DND-41 (cell line): ENCODE measurements around the gene GPR146.

ENCODE experiments used
- ATAC-seq: fragments of 200-7000 bp; cut with Tn5 transposase; 3 replicates; pipeline ENCODE4 v1.9.1; 2021; ENCODE audit warnings: low read depth; ENCODE audit not compliant: insufficient read depth
- DNase-seq: peaks from one replicate; pipeline ENCODE4 v3.0.0-alpha.2; 2020
- H2AFZ ChIP-seq: 2 replicates; pipeline ENCODE4 v1.6.0; 2012; ENCODE audit warnings: low read depth, low read length
- H3K27ac ChIP-seq: 2 replicates; pipeline ENCODE4 v1.5.1; 2012; ENCODE audit warnings: low read length, inconsistent platforms
- H3K27me3 ChIP-seq: fragments of 200-600 bp; sonication (generic); 2 replicates; pipeline ENCODE4 v1.6.0; 2012; ENCODE audit warnings: low read length, mild to moderate bottlenecking, inconsistent platforms; ENCODE audit not compliant: insufficient read depth, poor library complexity
- H3K36me3 ChIP-seq: 2 replicates; pipeline ENCODE4 v1.5.1; 2012; ENCODE audit warnings: low read length, inconsistent platforms; ENCODE audit not compliant: insufficient read depth
- H3K4me1 ChIP-seq: 2 replicates; pipeline ENCODE4 v1.5.1; 2012; ENCODE audit warnings: mild to moderate bottlenecking, low read length; ENCODE audit not compliant: insufficient read depth
- H3K4me2 ChIP-seq: 2 replicates; pipeline ENCODE4 v1.6.0; 2012; ENCODE audit warnings: mild to moderate bottlenecking, moderate library complexity, low read length, inconsistent platforms; ENCODE audit not compliant: insufficient read depth
- H3K4me3 ChIP-seq, 2 experiments: fragments of 200-600 bp in 1 of 2; shearing (Covaris generic) in 1 of 2; 2 replicates each; pipeline ENCODE4 v1.5.1; 2012 to 2016; ENCODE audit warnings: inconsistent platforms in 2 of 2, low read length in 2 of 2, mild to moderate bottlenecking in 2 of 2, low read depth in 1 of 2, moderate library complexity in 1 of 2
- H3K79me2 ChIP-seq: 2 replicates; pipeline ENCODE4 v1.6.0; 2012; ENCODE audit warnings: low read length, inconsistent platforms; ENCODE audit not compliant: insufficient read depth
- H3K9ac ChIP-seq: 2 replicates; pipeline ENCODE4 v1.6.0; 2012; ENCODE audit warnings: low read depth, mild to moderate bottlenecking, inconsistent platforms, low read length, moderate library complexity
- H3K9me3 ChIP-seq: 2 replicates; pipeline ENCODE4 v1.5.1; 2012; ENCODE audit warnings: low read length, moderate library complexity, mild to moderate bottlenecking, inconsistent platforms; ENCODE audit not compliant: insufficient read depth, severe bottlenecking
- H4K20me1 ChIP-seq: 2 replicates; pipeline ENCODE4 v1.6.0; 2012; ENCODE audit warnings: low read length; ENCODE audit not compliant: insufficient read depth
- CTCF ChIP-seq: IDR thresholded peaks from 2 replicates; pipeline ENCODE4 v1.5.1; 2012; ENCODE audit warnings: borderline replicate concordance, low read length, moderate library complexity, mild to moderate bottlenecking; ENCODE audit not compliant: poor library complexity, severe bottlenecking; ENCODE audit errors: extremely low read depth
- EZH2 ChIP-seq: IDR thresholded peaks from 3 replicates; pipeline ENCODE4 v1.6.1; 2012; ENCODE audit warnings: borderline replicate concordance, low read depth, mild to moderate bottlenecking, moderate library complexity, low read length, inconsistent platforms; ENCODE audit not compliant: severe bottlenecking

GPR146 gene

GRCh38 chr7:996079-996872, 48.1 kb upstream of the GPR146 start:
- no peaks in the 10 kb centered on the region; the same call in 1 of the 2 replicates for H4K20me1 ChIP-seq
- H3K36me3 ChIP-seq: no peaks in the 10 kb centered on the region
- H3K9ac ChIP-seq: no peak overlapping the region
- TF ChIP-seq EZH2 (no peak), CTCF (no peak)
- H3K4me3 ChIP-seq: no peak overlapping the region
- no peaks in the 10 kb centered on the region for H3K79me2 ChIP-seq
- peaks cover 4% of the 10 kb centered on the region for H3K4me1 ChIP-seq
- H3K4me2 ChIP-seq: no peak overlapping the region
- H2AFZ ChIP-seq: no peak overlapping the region
- ATAC-seq: no peak
- no peaks in the 10 kb centered on the region for H3K27me3 ChIP-seq
- no peak for DNase-seq
- H3K27ac ChIP-seq: no peak overlapping the region
- H3K9me3 ChIP-seq: no peaks in the 10 kb centered on the region

- H3K9ac ChIP-seq: no peak overlapping the region
- DNase-seq: no peak
- H3K36me3 ChIP-seq: no peaks in the 10 kb centered on the region
- no peaks in the 10 kb centered on the region for H3K79me2 ChIP-seq
- no peaks in the 10 kb centered on the region for H3K27me3 ChIP-seq
- no peak overlapping the region for H2AFZ ChIP-seq
- no peak overlapping the region for H3K4me3 ChIP-seq
- H3K4me2 ChIP-seq: no peak overlapping the region
- no peak overlapping the region for H3K27ac ChIP-seq
- no peak for ATAC-seq
- peaks cover 3% of the 10 kb centered on the region for H3K4me1 ChIP-seq
- no peaks in the 10 kb centered on the region for H3K9me3 ChIP-seq
- TF ChIP-seq CTCF (no peak), EZH2 (no peak)
- H4K20me1 ChIP-seq: no peaks in the 10 kb centered on the region; the same call in 1 of the 2 replicates
These were observed 46.6 kb upstream of the GPR146 start for GRCh38 chr7:997404-998395.

- DNase-seq (no peak), ATAC-seq (no peak)
- Histone ChIP-seq H3K27me3 (no peaks in the 10 kb centered on the region), H3K9me3 (no peaks in the 10 kb centered on the region), H3K27ac (no peak overlapping the region), H3K4me1 (no peaks in the 10 kb centered on the region), H2AFZ (no peak overlapping the region), H4K20me1 (no peaks in the 10 kb centered on the region; the same call in 1 of the 2 replicates), H3K36me3 (no peaks in the 10 kb centered on the region), H3K4me2 (no peak overlapping the region), H3K79me2 (no peaks in the 10 kb centered on the region), H3K9ac (no peak overlapping the region), H3K4me3 (no peak overlapping the region)
- TF ChIP-seq CTCF: no peak
- TF ChIP-seq EZH2: no peak
These were observed 45.0 kb upstream of the GPR146 start for GRCh38 chr7:999149-999879.
